ENCODE measurements around the gene PGBD2. TPM values are rescaled to one million over a fixed set of nuclear protein-coding genes. Genes with fewer than 3 reads are reported as not detected.

PGBD2 gene
- total and polyA plus RNA-seq, 2 of the 13 experiments (the other 11 are each of a cell fraction or from before 2014, with no cell fraction given), result 6.0 to 7.4 TPM

DNA sequence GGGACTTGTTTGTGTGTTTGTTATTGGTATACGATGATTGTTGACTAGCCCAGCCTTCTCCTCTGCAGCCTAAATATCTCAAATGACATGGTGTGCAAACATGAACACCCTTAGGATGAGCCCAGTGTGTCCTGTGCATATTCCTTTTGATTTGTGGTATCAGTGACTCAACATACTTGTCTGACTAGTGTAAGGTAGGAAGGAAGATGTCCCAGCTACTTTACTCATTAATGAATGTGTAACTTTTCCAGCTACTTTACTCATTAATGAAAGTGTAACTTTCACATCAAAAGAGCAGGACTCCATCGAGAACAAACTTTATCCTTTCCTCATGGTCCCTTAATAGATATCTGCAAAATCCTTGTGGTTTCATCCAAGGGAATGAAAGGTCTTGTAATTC is 44.4 kb upstream of the PGBD2 start:
- no peak for TF ChIP-seq HDAC6 (IDR thresholded peaks at IDR 0.05; ENCODE audit: low read depth, low read length)
- no peak for TF ChIP-seq ZNF468 (CRISPR knock-in tag; IDR thresholded peaks at IDR 0.05)
- TF ChIP-seq KLF12 (CRISPR knock-in tag; IDR thresholded peaks at IDR 0.05; ENCODE audit: borderline replicate concordance), result no peak
- TF ChIP-seq IKZF1 (IDR thresholded peaks at IDR 0.05), result no peak
- TF ChIP-seq ZNF263 (CRISPR knock-in tag; IDR thresholded peaks at IDR 0.05), result no peak
- TF ChIP-seq ZNF776 (CRISPR knock-in tag; IDR thresholded peaks at IDR 0.05), result no peak
- no peak for TF ChIP-seq ZMAT5 (CRISPR knock-in tag; IDR thresholded peaks at IDR 0.05; ENCODE audit: borderline replicate concordance, low read depth)
- TF ChIP-seq POLR2AphosphoS5 (IDR thresholded peaks at IDR 0.05; ENCODE audit: low read depth, low read length), result no peak
- TF ChIP-seq, protein P1, sequence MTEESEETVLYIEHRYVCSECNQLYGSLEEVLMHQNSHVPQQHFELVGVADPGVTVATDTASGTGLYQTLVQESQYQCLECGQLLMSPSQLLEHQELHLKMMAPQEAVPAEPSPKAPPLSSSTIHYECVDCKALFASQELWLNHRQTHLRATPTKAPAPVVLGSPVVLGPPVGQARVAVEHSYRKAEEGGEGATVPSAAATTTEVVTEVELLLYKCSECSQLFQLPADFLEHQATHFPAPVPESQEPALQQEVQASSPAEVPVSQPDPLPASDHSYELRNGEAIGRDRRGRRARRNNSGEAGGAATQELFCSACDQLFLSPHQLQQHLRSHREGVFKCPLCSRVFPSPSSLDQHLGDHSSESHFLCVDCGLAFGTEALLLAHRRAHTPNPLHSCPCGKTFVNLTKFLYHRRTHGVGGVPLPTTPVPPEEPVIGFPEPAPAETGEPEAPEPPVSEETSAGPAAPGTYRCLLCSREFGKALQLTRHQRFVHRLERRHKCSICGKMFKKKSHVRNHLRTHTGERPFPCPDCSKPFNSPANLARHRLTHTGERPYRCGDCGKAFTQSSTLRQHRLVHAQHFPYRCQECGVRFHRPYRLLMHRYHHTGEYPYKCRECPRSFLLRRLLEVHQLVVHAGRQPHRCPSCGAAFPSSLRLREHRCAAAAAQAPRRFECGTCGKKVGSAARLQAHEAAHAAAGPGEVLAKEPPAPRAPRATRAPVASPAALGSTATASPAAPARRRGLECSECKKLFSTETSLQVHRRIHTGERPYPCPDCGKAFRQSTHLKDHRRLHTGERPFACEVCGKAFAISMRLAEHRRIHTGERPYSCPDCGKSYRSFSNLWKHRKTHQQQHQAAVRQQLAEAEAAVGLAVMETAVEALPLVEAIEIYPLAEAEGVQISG (CRISPR knock-in tag; IDR thresholded peaks at IDR 0.05), result no peak
- TF ChIP-seq NFE2 (CRISPR knock-in tag; IDR thresholded peaks at IDR 0.05), result no peak
- TF ChIP-seq ZNF264 (CRISPR knock-in tag; IDR thresholded peaks at IDR 0.05), result no peak
- no peak for TF ChIP-seq ZNF235 (CRISPR knock-in tag; IDR thresholded peaks at IDR 0.05; ENCODE audit: borderline replicate concordance)
- TF ChIP-seq NFYC (CRISPR knock-in tag; IDR thresholded peaks at IDR 0.05), result no peak
- no peak for TF ChIP-seq SRSF1 (optimal IDR thresholded peaks at IDR 0.05; ENCODE audit: low read depth, low read length)
- TF ChIP-seq ZNF770 (CRISPR knock-in tag; IDR thresholded peaks at IDR 0.05), result no peak
- TF ChIP-seq SRSF9 (IDR thresholded peaks at IDR 0.05; ENCODE audit: borderline replicate concordance, insufficient read depth, low read depth, low read length, poor library complexity, severe bottlenecking), result no peak
- TF ChIP-seq HDAC1 (CRISPR knock-in tag; IDR thresholded peaks at IDR 0.05), result no peak
- TF ChIP-seq SAFB2 (CRISPR knock-in tag; IDR thresholded peaks at IDR 0.05; ENCODE audit: borderline replicate concordance, low read depth), result no peak
- Histone ChIP-seq H3K9me3 (ENCODE audit: low read length) (no peaks in the 10 kb centered on the region), H3K4me3 (replicated peaks in 1 of 3; ENCODE audit: insufficient read depth in 1 of 3, low read depth in 2 of 3, low read length in 3 of 3) (no peak overlapping the region), H3K4me1 (ENCODE audit: insufficient read depth, low read length) (peaks cover 52% of the 10 kb centered on the region), H2AFZ (ENCODE audit: low read length) (no peak overlapping the region), H4K20me1 (ENCODE audit: insufficient read depth, low read length) (no peaks in the 10 kb centered on the region), H3K4me2 (ENCODE audit: low read depth, low read length) (no peak overlapping the region), H3K27me3 (ENCODE audit: control insufficient read depth in 1 of 2, insufficient read depth in 2 of 2, low read length in 2 of 2) (no peaks in the 10 kb centered on the region; a peak in 1 of 5 replicates), H3K9ac (ENCODE audit: insufficient read depth, low read depth, low read length) (no peak overlapping the region), H3K79me2 (ENCODE audit: insufficient read depth, low read length) (peaks cover 18% of the 10 kb centered on the region), H3K36me3 (replicated peaks in 1 of 2; ENCODE audit: control insufficient read depth in 1 of 2, insufficient read depth in 2 of 2, low read length in 2 of 2) (no peaks in the 10 kb centered on the region), H3K27ac (ENCODE audit: extremely low read length, insufficient read depth, low read length) (no peak overlapping the region)
- 51% methylated on average over 2 of the region's 2 CpGs for WGBS (ENCODE audit: low lambda C conversion rate)
- ChIA-PET POLR2A (interaction anchor here (3.1 kb wide), 1 partner anchor 24 kb away, joined by 12 read pairs; the partner anchor contains the start of gene ZNF672), CTCF (ENCODE audit: low intra/inter-chr PET ratio, low total read pairs) (no interaction called here)
- DNase-seq (ENCODE audit: low spot score) (no peak), ATAC-seq (no peak), FAIRE-seq (no peak)
- in situ Hi-C loops (cut with HindIII; ENCODE audit: extremely low pct_ligation_motif_present, low pct_unique_long_range_greater_than_20kb), result no loop called here
- BruUV-seq (replicated peaks), result no TSS peak
- intact Hi-C loops (cut with micrococcal nuclease; ENCODE audit: unreplicated experiment), result no loop called here

Data from HepG2 (cell line).